IMR-90 (cell line): ENCODE data around the gene IL1RL1. TPM values are rescaled to one million over a fixed set of nuclear protein-coding genes. Genes with fewer than 3 reads are reported as not detected.

ENCODE experiments used
- ATAC-seq: fragments of 200-7000 bp; cut with Tn5 transposase; 2 replicates; pipeline ENCODE4 v1.9.1; 2020; ENCODE audit warnings: low read depth, mild to moderate bottlenecking, moderate library complexity
- BruUV-seq: library from RNA; stranded (reverse); fragments of 400-500 nt; replicated peaks from 2 replicates; lab custom pipeline; 2021; lab: Mats Ljungman, UMichigan
- CTCF ChIA-PET: fragments of 300-600 bp; formaldehyde crosslinking; extraction: SDS; loops from one replicate; lab custom pipeline; 2021; ENCODE audit warnings: antibody characterized with exemption; lab: Yijun Ruan, JAX
- POLR2A ChIA-PET: fragments of 300-600 bp; sonication (Branson Sonifier 250); formaldehyde crosslinking; loops from one replicate; lab custom pipeline; 2022; ENCODE audit warnings: antibody characterized with exemption; ENCODE audit not compliant: unreplicated experiment; lab: Charles Lee
- DNase-seq: peaks from one replicate; pipeline ENCODE4 v3.0.0; 2013
- H2AFZ ChIP-seq: replicated peaks from 2 replicates; pipeline ENCODE3; 2013; ENCODE audit warnings: low read length, mild to moderate bottlenecking; ENCODE audit not compliant: poor library complexity
- H2AK5ac ChIP-seq: 2 replicates; pipeline ENCODE4 v1.6.1; 2013; ENCODE audit warnings: low read depth, low read length, inconsistent platforms
- H2AK9ac ChIP-seq: replicated peaks from 2 replicates; pipeline ENCODE3; 2013; ENCODE audit warnings: mild to moderate bottlenecking, low read depth, low read length, moderate library complexity; ENCODE audit not compliant: poor library complexity
- H2BK120ac ChIP-seq: 2 replicates; pipeline ENCODE4 v1.6.1; 2013; ENCODE audit warnings: low read depth, low read length, inconsistent platforms
- H2BK15ac ChIP-seq: 3 replicates; pipeline ENCODE4 v1.6.1; 2013; ENCODE audit warnings: low read depth, low read length, inconsistent platforms
- H2BK20ac ChIP-seq: 2 replicates; pipeline ENCODE4 v1.6.1; 2013; ENCODE audit warnings: low read depth, mild to moderate bottlenecking, inconsistent platforms, low read length, moderate library complexity
- H2BK5ac ChIP-seq: 2 replicates; pipeline ENCODE4 v1.6.1; 2013; ENCODE audit warnings: mild to moderate bottlenecking, low read depth, low read length, inconsistent platforms; ENCODE audit not compliant: poor library complexity, severe bottlenecking
- H3K14ac ChIP-seq: replicated peaks from 2 replicates; pipeline ENCODE4 v1.6.1; 2013; ENCODE audit warnings: low read depth, low read length, inconsistent platforms
- H3K18ac ChIP-seq: 2 replicates; pipeline ENCODE4 v1.6.1; 2013; ENCODE audit warnings: low read depth, low read length, control low read depth
- H3K23ac ChIP-seq: 2 replicates; pipeline ENCODE4 v1.6.1; 2013; ENCODE audit warnings: low read depth, low read length, inconsistent platforms
- H3K27ac ChIP-seq: 2 replicates; pipeline ENCODE4 v1.5.1; 2013; ENCODE audit warnings: mild to moderate bottlenecking, control low read depth, low read length; ENCODE audit not compliant: insufficient read depth
- H3K27me3 ChIP-seq: 2 replicates; pipeline ENCODE4 v1.6.1; 2013; ENCODE audit warnings: low read length; ENCODE audit not compliant: control insufficient read depth, insufficient read depth
- H3K36me3 ChIP-seq: 2 replicates; pipeline ENCODE4 v1.6.1; 2013; ENCODE audit warnings: low read length, mixed read lengths; ENCODE audit not compliant: control insufficient read depth, insufficient read depth
- H3K4ac ChIP-seq: 2 replicates; pipeline ENCODE4 v1.6.1; 2013; ENCODE audit warnings: low read depth, low read length, inconsistent platforms
- H3K4me1 ChIP-seq: 2 replicates; pipeline ENCODE4 v1.6.1; 2013; ENCODE audit warnings: low read length, mixed read lengths; ENCODE audit not compliant: control insufficient read depth, insufficient read depth
- H3K4me2 ChIP-seq: 2 replicates; pipeline ENCODE4 v1.6.1; 2013; ENCODE audit warnings: low read depth, mild to moderate bottlenecking, control low read depth, low read length, moderate library complexity
- H3K4me3 ChIP-seq: 2 replicates; pipeline ENCODE4 v1.5.1; 2013; ENCODE audit warnings: low read depth, mild to moderate bottlenecking, control low read depth, low read length, moderate library complexity; ENCODE audit not compliant: insufficient read depth
- H3K56ac ChIP-seq: 2 replicates; pipeline ENCODE4 v1.6.1; 2013; ENCODE audit warnings: low read length, inconsistent platforms; ENCODE audit not compliant: insufficient read depth; ENCODE audit errors: extremely low read depth
- H3K79me1 ChIP-seq, 2 experiments: 2 replicates each; pipeline ENCODE4 v1.6.1; 2013; ENCODE audit warnings: low read length in 2 of 2, inconsistent platforms in 1 of 2, low read depth in 1 of 2
- H3K9ac ChIP-seq: 2 replicates; pipeline ENCODE4 v1.6.1; 2013; ENCODE audit warnings: low read depth, low read length, control low read depth
- H3K9me1 ChIP-seq: 2 replicates; pipeline ENCODE4 v1.6.1; 2013; ENCODE audit warnings: low read length, inconsistent platforms; ENCODE audit not compliant: insufficient read depth
- H3K9me3 ChIP-seq: 2 replicates; pipeline ENCODE4 v1.6.1; 2013; ENCODE audit warnings: low read length; ENCODE audit not compliant: control insufficient read depth, insufficient read depth
- H4K20me1 ChIP-seq: 2 replicates; pipeline ENCODE4 v1.6.1; 2013; ENCODE audit warnings: low read length, inconsistent platforms; ENCODE audit not compliant: insufficient read depth
- H4K5ac ChIP-seq: 2 replicates; pipeline ENCODE4 v1.6.1; 2013; ENCODE audit warnings: mild to moderate bottlenecking, low read depth, low read length, control low read depth
- H4K8ac ChIP-seq, 2 experiments: 2 replicates each; pipeline ENCODE4 v1.6.1; 2013; ENCODE audit warnings: low read depth in 2 of 2, low read length in 2 of 2, control low read depth in 1 of 2, inconsistent platforms in 1 of 2
- H4K91ac ChIP-seq: 2 replicates; pipeline ENCODE4 v1.6.1; 2013; ENCODE audit warnings: low read depth, low read length, inconsistent platforms; ENCODE audit not compliant: insufficient read depth
- CEBPB ChIP-seq: IDR thresholded peaks from 2 replicates; pipeline ENCODE4 v1.6.1; 2012; ENCODE audit warnings: low read depth, low read length, improper control_type of control experiment
- CHD1 ChIP-seq: IDR thresholded peaks from 2 replicates; pipeline ENCODE4 v1.6.1; 2012; ENCODE audit warnings: low read depth, low read length, improper control_type of control experiment
- MAZ ChIP-seq: IDR thresholded peaks from 2 replicates; pipeline ENCODE4 v1.6.1; 2012; ENCODE audit warnings: low read depth, mild to moderate bottlenecking, low read length, improper control_type of control experiment, moderate library complexity, borderline replicate concordance
- MXI1 ChIP-seq: IDR thresholded peaks from 2 replicates; pipeline ENCODE4 v1.6.1; 2012; ENCODE audit warnings: low read depth, mild to moderate bottlenecking, low read length, moderate library complexity, borderline replicate concordance
- NFE2L2 ChIP-seq: fragments of 150-350 bp; IDR thresholded peaks from 2 replicates; pipeline ENCODE4 v1.6.1; 2016; ENCODE audit warnings: low read depth, mild to moderate bottlenecking, low read length
- POLR2A ChIP-seq: IDR thresholded peaks from 2 replicates; pipeline ENCODE4 v1.6.1; 2012; ENCODE audit warnings: mild to moderate bottlenecking, low read depth, low read length
- RAD21 ChIP-seq: IDR thresholded peaks from 2 replicates; pipeline ENCODE4 v1.6.1; 2012; ENCODE audit warnings: low read length, improper control_type of control experiment
- RFX5 ChIP-seq: IDR thresholded peaks from 2 replicates; pipeline ENCODE4 v1.8.0; 2012; ENCODE audit warnings: low read depth, mild to moderate bottlenecking, low read length, moderate library complexity
- SMC3 ChIP-seq: fragments of 150-350 bp; IDR thresholded peaks from 2 replicates; pipeline ENCODE4 v1.6.1; 2016; ENCODE audit warnings: low read depth, mild to moderate bottlenecking, antibody characterized with exemption, low read length, moderate library complexity
- WGBS, 2 experiments: methylation state at CpG; one replicate each; pipeline versions ENCODE4 v1.1.5 to v1.1.7; 2013; ENCODE audit warnings: missing lambda C conversion rate in 2 of 2; ENCODE audit not compliant: insufficient read length in 1 of 2; ENCODE audit errors: extremely low coverage in 2 of 2; 5-methylcytosine and 5-hydroxymethylcytosine counted together
- dilution Hi-C: fragments of 300-500 bp; cut with HindIII; formaldehyde crosslinking; loops from one replicate; pipeline ENCODE4 v1.14.3; 2018; ENCODE audit warnings: low sequenced_read_pairs; ENCODE audit not compliant: unreplicated experiment
- in situ Hi-C: fragments of 300-500 bp; cut with MboI; formaldehyde crosslinking; loops from 3 replicates; pipeline ENCODE4 v1.14.3; 2019; ENCODE audit warnings: low sequenced_read_pairs, inconsistent platforms, mixed read lengths
- intact Hi-C: fragments of 100-400 bp; cut with micrococcal nuclease; formaldehyde crosslinking; loops from 2 replicates; pipeline ENCODE4 v1.10.0; 2022
- polyA plus RNA-seq, 3 experiments: library from polyadenylated mRNA; depleted of rRNA; stranded (reverse); fragments of >200 nt; gene quantifications; 2 replicates each; pipeline ENCODE4 v1.2.3, GENCODE V29; 2012; ENCODE audit warnings: low replicate concordance in 1 of 3
- total RNA-seq: library from RNA; depleted of rRNA; stranded (reverse); fragments of >200 nt; gene quantifications from 2 replicates; pipeline ENCODE4 v1.2.3, GENCODE V29; 2012
- TF ChIP-seq, protein P1 (sequence below): fragments of 150-350 bp; IDR thresholded peaks from 2 replicates; pipeline ENCODE4 v1.6.1; 2017; ENCODE audit warnings: mild to moderate bottlenecking, antibody characterized with exemption, low read length, low read depth
- TF ChIP-seq, protein P2 (sequence below): fragments of 150-350 bp; IDR thresholded peaks from 2 replicates; pipeline ENCODE4 v1.6.1; 2016; ENCODE audit warnings: low read depth, mild to moderate bottlenecking, low read length, moderate library complexity, borderline replicate concordance
- TF ChIP-seq, protein P3 (sequence below): conservative IDR thresholded peaks from 2 replicates; pipeline ENCODE4 v1.5.1; 2012; ENCODE audit warnings: mild to moderate bottlenecking, low read depth, low read length, improper control_type of control experiment

IL1RL1 gene
- total and polyA plus RNA-seq, 2 of the 4 experiments (the other 2 are of a cell fraction) = under 0.01 to 0.14 TPM

DNA sequence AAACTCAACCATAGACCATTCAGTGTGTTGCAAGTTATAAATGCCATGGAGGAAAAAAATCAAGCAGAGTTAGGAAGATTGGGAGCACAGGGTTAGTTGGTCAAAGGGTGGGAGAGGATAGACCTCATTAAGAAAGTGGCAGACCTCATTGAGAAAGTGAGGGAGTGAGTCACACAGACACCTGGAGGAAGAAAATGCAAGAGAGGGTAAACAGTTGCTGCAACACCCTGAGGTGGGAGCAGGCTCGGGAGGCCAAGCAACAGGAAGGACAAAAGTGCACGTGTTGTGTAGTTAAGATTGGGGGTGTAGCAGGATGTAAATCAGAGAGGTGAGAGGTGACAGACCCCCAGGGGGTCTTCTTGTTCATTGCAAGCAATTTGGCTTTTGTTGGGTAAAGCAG lies 6.4 kb downstream of the IL1RL1 start:
- ChIA-PET CTCF (no interaction called here), POLR2A (no interaction called here)
- H3K4me1 ChIP-seq = peaks cover 7% of the 10 kb centered on the region
- no peaks in the 10 kb centered on the region for H3K9me3 ChIP-seq
- H3K14ac ChIP-seq = no peak overlapping the region
- H3K27me3 ChIP-seq = 0 out of 2 replicates have a peak, but pooled peaks cover 5% of the 10 kb centered on the region
- TF ChIP-seq, protein P1, sequence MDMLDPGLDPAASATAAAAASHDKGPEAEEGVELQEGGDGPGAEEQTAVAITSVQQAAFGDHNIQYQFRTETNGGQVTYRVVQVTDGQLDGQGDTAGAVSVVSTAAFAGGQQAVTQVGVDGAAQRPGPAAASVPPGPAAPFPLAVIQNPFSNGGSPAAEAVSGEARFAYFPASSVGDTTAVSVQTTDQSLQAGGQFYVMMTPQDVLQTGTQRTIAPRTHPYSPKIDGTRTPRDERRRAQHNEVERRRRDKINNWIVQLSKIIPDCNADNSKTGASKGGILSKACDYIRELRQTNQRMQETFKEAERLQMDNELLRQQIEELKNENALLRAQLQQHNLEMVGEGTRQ = no peak
- TF ChIP-seq SMC3 (no peak), CHD1 (no peak), RFX5 (no peak), RAD21 (no peak), NFE2L2 (no peak), MXI1 (no peak), POLR2A (no peak), CEBPB (no peak), MAZ (no peak)
- TF ChIP-seq, protein P2, sequence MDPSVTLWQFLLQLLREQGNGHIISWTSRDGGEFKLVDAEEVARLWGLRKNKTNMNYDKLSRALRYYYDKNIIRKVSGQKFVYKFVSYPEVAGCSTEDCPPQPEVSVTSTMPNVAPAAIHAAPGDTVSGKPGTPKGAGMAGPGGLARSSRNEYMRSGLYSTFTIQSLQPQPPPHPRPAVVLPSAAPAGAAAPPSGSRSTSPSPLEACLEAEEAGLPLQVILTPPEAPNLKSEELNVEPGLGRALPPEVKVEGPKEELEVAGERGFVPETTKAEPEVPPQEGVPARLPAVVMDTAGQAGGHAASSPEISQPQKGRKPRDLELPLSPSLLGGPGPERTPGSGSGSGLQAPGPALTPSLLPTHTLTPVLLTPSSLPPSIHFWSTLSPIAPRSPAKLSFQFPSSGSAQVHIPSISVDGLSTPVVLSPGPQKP = no peak
- TF ChIP-seq, protein P3, sequence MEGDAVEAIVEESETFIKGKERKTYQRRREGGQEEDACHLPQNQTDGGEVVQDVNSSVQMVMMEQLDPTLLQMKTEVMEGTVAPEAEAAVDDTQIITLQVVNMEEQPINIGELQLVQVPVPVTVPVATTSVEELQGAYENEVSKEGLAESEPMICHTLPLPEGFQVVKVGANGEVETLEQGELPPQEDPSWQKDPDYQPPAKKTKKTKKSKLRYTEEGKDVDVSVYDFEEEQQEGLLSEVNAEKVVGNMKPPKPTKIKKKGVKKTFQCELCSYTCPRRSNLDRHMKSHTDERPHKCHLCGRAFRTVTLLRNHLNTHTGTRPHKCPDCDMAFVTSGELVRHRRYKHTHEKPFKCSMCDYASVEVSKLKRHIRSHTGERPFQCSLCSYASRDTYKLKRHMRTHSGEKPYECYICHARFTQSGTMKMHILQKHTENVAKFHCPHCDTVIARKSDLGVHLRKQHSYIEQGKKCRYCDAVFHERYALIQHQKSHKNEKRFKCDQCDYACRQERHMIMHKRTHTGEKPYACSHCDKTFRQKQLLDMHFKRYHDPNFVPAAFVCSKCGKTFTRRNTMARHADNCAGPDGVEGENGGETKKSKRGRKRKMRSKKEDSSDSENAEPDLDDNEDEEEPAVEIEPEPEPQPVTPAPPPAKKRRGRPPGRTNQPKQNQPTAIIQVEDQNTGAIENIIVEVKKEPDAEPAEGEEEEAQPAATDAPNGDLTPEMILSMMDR = no peak
- H2BK120ac ChIP-seq = no peak overlapping the region
- no peaks in the 10 kb centered on the region for H4K20me1 ChIP-seq
- no peak overlapping the region for H3K56ac ChIP-seq
- peaks cover 4% of the 10 kb centered on the region for H3K9me1 ChIP-seq
- H3K27ac ChIP-seq = no peak overlapping the region
- no peak overlapping the region for H3K4me3 ChIP-seq
- no peak overlapping the region for H2BK5ac ChIP-seq
- no peak overlapping the region for H2BK20ac ChIP-seq
- no peak overlapping the region for H2BK15ac ChIP-seq
- H2AK5ac ChIP-seq = no peak overlapping the region
- H2AK9ac ChIP-seq = no peak overlapping the region
- H4K8ac ChIP-seq = no peak overlapping the region
- no TSS peak for BruUV-seq
- no peak overlapping the region for H4K91ac ChIP-seq
- H2AFZ ChIP-seq = no peak overlapping the region
- in situ Hi-C loops = no loop called here
- dilution Hi-C loops = no loop called here
- intact Hi-C loops = no loop called here
- ATAC-seq (no peak), DNase-seq (no peak)
- no peaks in the 10 kb centered on the region for H3K79me1 ChIP-seq
- H3K9ac ChIP-seq = no peak overlapping the region
- 0% methylated on average over 1 of the region's 2 CpGs; no CpG with 5 or more reads in 1 of the 2 experiments for WGBS, 2 experiments
- H3K23ac ChIP-seq = no peak overlapping the region
- H3K36me3 ChIP-seq = no peaks in the 10 kb centered on the region
- H3K4ac ChIP-seq = no peak overlapping the region
- H4K5ac ChIP-seq = no peak overlapping the region
- H3K4me2 ChIP-seq = no peak overlapping the region
- no peak overlapping the region for H3K18ac ChIP-seq
